ENCODE data around the gene IFNLR1. TPM values are rescaled to one million over a fixed set of nuclear protein-coding genes. Genes with fewer than 3 reads are reported as not detected.

Gene IFNLR1
- total RNA-seq, 1 donor: 0.36 TPM

- DNase-seq (ENCODE audit: low read depth): no peak
- TF ChIP-seq, protein P1, sequence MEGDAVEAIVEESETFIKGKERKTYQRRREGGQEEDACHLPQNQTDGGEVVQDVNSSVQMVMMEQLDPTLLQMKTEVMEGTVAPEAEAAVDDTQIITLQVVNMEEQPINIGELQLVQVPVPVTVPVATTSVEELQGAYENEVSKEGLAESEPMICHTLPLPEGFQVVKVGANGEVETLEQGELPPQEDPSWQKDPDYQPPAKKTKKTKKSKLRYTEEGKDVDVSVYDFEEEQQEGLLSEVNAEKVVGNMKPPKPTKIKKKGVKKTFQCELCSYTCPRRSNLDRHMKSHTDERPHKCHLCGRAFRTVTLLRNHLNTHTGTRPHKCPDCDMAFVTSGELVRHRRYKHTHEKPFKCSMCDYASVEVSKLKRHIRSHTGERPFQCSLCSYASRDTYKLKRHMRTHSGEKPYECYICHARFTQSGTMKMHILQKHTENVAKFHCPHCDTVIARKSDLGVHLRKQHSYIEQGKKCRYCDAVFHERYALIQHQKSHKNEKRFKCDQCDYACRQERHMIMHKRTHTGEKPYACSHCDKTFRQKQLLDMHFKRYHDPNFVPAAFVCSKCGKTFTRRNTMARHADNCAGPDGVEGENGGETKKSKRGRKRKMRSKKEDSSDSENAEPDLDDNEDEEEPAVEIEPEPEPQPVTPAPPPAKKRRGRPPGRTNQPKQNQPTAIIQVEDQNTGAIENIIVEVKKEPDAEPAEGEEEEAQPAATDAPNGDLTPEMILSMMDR (IDR thresholded peaks at IDR 0.05; ENCODE audit: insufficient read depth, low read length): no peak
- no peak overlapping the region for H3K4me3 ChIP-seq (ENCODE audit: low read depth, low read length)
Measured at GRCh38 chr1:24136956-24137539, 50.0 kb downstream of the IFNLR1 start.

GRCh38 chr1:24134376-24134775 lies 52.7 kb downstream of the IFNLR1 start:
- H3K4me3 ChIP-seq (ENCODE audit: low read depth, low read length): no peak overlapping the region
- TF ChIP-seq, protein P1 (IDR thresholded peaks at IDR 0.05; ENCODE audit: insufficient read depth, low read length): no peak
- DNase-seq (ENCODE audit: low read depth): no peak

DNA sequence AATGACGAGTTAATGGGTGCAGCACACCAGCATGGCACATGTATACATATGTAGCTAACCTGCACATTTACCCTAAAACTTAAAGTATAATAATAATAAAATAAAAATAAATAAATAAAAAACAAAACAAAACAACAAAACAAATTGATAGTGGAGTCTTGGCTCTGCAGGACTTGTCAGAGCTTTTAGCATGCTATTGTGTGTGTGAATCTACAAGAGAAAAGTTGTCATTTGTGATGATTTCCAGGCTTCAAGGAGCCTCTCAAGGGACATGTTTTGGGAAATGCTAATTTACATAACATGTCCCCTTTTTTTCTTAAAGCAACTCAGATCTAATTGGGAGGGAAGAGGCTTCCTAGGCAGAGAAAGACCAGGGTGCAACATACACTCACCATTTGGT lies 53.3 kb downstream of the IFNLR1 start:
- no peak overlapping the region for H3K4me3 ChIP-seq (ENCODE audit: low read depth, low read length)
- TF ChIP-seq, protein P1 (IDR thresholded peaks at IDR 0.05; ENCODE audit: insufficient read depth, low read length): no peak
- no peak for DNase-seq (ENCODE audit: low read depth)

GRCh38 chr1:24130385-24130784 lies 56.7 kb downstream of the IFNLR1 start:
- H3K4me3 ChIP-seq (ENCODE audit: low read depth, low read length): no peak overlapping the region
- TF ChIP-seq, protein P1 (IDR thresholded peaks at IDR 0.05; ENCODE audit: insufficient read depth, low read length): no peak
- no peak for DNase-seq (ENCODE audit: low read depth)

DNA sequence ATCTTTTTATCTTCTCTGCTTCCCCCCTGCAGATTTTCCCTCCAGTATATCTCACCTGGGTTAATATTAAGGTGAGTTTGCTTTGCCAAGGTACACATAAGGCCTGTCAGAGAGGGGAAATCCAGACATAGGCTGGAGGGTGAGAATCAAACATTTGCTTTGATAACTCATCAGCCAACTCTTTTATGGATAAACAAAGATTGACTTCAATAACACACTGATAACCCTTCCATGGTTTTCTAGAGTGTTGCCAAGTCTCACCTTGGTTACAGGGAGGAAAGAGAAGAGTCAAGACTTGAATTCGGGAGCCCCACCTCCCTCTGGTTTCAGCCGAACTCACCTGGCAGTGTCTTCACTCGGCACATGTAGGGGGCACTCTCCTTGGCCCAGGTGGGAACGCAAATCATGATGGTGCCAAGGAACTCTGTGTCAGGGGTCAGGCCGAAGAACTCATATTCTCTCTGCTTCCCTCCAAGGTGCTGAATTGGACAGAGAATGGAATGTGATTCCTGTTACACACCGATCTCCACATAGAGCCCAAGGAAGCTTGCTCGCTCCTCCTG lies 59.2 kb downstream of the IFNLR1 start:
- TF ChIP-seq, protein P1 (IDR thresholded peaks at IDR 0.05; ENCODE audit: insufficient read depth, low read length): no peak
- no peak overlapping the region for H3K4me3 ChIP-seq (ENCODE audit: low read depth, low read length)
- no peak for DNase-seq (ENCODE audit: low read depth)

- TF ChIP-seq, protein P1 (IDR thresholded peaks at IDR 0.05; ENCODE audit: insufficient read depth, low read length): no peak
- DNase-seq (ENCODE audit: low read depth): no peak
- H3K4me3 ChIP-seq (ENCODE audit: low read depth, low read length): no peak overlapping the region
Measured at GRCh38 chr1:24127134-24127800, 59.8 kb downstream of the IFNLR1 start.
